GM12864 (cell line): Measurements from ENCODE around the gene KIF2C.

Source experiments
- DNase-seq: peaks from one replicate; pipeline ENCODE4 v3.0.0-alpha.2; 2011; ENCODE audit warnings: low read depth
- H3K4me3 ChIP-seq: 2 replicates; pipeline ENCODE4 v1.5.1; 2011; ENCODE audit warnings: mild to moderate bottlenecking, low read depth, low read length, control low read depth
- CTCF ChIP-seq: IDR thresholded peaks from 2 replicates; pipeline ENCODE4 v1.5.1; 2011; ENCODE audit warnings: low read depth, mild to moderate bottlenecking, moderate library complexity, low read length, control low read depth, inconsistent platforms; ENCODE audit errors: missing control alignments

The KIF2C gene

GRCh38 chr1:44707112-44707881 lies 32.3 kb upstream of the KIF2C start:
- H3K4me3 ChIP-seq: no peak overlapping the region
- TF ChIP-seq CTCF: no peak
- DNase-seq: no peak

- no peak for DNase-seq
- no peak overlapping the region for H3K4me3 ChIP-seq
Measured at GRCh38 chr1:44707959-44708831, 31.4 kb upstream of the KIF2C start.

GRCh38 chr1:44713321-44713781 lies 26.3 kb upstream of the KIF2C start:
- no peak for DNase-seq
- no peak overlapping the region; the same call in 1 of the 2 replicates for H3K4me3 ChIP-seq
- no peak for TF ChIP-seq CTCF

More at GRCh38 chr1:44707959-44708831, 31.4 kb upstream of the KIF2C start:
- TF ChIP-seq CTCF: peak; percentile 69

- no peak for TF ChIP-seq CTCF
- no peak overlapping the region for H3K4me3 ChIP-seq
- DNase-seq: no peak
Measured at GRCh38 chr1:44714532-44714931, 25.1 kb upstream of the KIF2C start.

- peak; percentile 75 for DNase-seq
- peak; percentile 96 for TF ChIP-seq CTCF
- no peak overlapping the region for H3K4me3 ChIP-seq
Measured at GRCh38 chr1:44714944-44715571, 24.6 kb upstream of the KIF2C start.

- DNase-seq: no peak
- no peak overlapping the region for H3K4me3 ChIP-seq
- TF ChIP-seq CTCF: no peak
Measured at GRCh38 chr1:44717156-44717555, 22.5 kb upstream of the KIF2C start.
